GM12878 (cell line): Measurements from ENCODE around the gene RNASEL.

ENCODE experiments used
- CHD2 ChIP-seq: IDR thresholded peaks from 2 replicates; pipeline ENCODE4 v1.6.1; 2011; ENCODE audit warnings: low read depth, low read length, improper control_type of control experiment, borderline replicate concordance
- CTCF ChIP-seq, 3 experiments: IDR thresholded peaks in 2 of 3; conservative IDR thresholded peaks in 1 of 3; 2 replicates each; pipeline ENCODE4 v1.5.1; 2011; ENCODE audit warnings: low read depth in 3 of 3, low read length in 3 of 3, mild to moderate bottlenecking in 3 of 3, control low read depth in 2 of 3, moderate library complexity in 2 of 3, inconsistent platforms in 1 of 3, mixed read lengths in 1 of 3; ENCODE audit not compliant: control insufficient read depth in 2 of 3, insufficient read depth in 1 of 3; ENCODE audit errors: extremely low read depth in 1 of 3
- E2F4 ChIP-seq: IDR thresholded peaks from 2 replicates; pipeline ENCODE4 v1.6.1; 2012; ENCODE audit warnings: low read depth, low read length, improper control_type of control experiment
- MAX ChIP-seq: IDR thresholded peaks from 2 replicates; pipeline ENCODE4 v1.6.1; 2012; ENCODE audit warnings: low read depth, low read length, improper control_type of control experiment
- NFYB ChIP-seq: IDR thresholded peaks from 2 replicates; pipeline ENCODE4 v1.6.1; 2011; ENCODE audit warnings: low read depth, mild to moderate bottlenecking, low read length, improper control_type of control experiment, moderate library complexity; ENCODE audit not compliant: insufficient read depth
- NR2C1 ChIP-seq: fragments of 450-650 bp; IDR thresholded peaks from 2 replicates; pipeline ENCODE4 v1.6.1; 2017; ENCODE audit warnings: antibody characterized with exemption, mild to moderate bottlenecking, moderate library complexity
- POLR2A ChIP-seq: IDR thresholded peaks from 2 replicates; pipeline ENCODE4 v1.6.1; 2011; ENCODE audit warnings: low read depth, mild to moderate bottlenecking, low read length
- PRDM15 ChIP-seq: fragments of 450-650 bp; formaldehyde crosslinking; IDR thresholded peaks from 2 replicates; pipeline ENCODE4 v1.4.0; 2020; ENCODE audit warnings: mild to moderate bottlenecking, moderate library complexity
- REST ChIP-seq: IDR thresholded peaks from 2 replicates; pipeline ENCODE4 v1.6.1; 2012; ENCODE audit warnings: mild to moderate bottlenecking, low read depth, low read length
- RFX5 ChIP-seq: IDR thresholded peaks from 2 replicates; pipeline ENCODE4 v1.6.1; 2011; ENCODE audit warnings: low read depth, low read length, improper control_type of control experiment
- SREBF2 ChIP-seq: IDR thresholded peaks from 2 replicates; pipeline ENCODE4 v1.6.1; 2012; ENCODE audit warnings: mild to moderate bottlenecking, low read length
- ZBTB40 ChIP-seq: fragments of 450-650 bp; IDR thresholded peaks from 2 replicates; pipeline ENCODE4 v1.6.1; 2016; ENCODE audit warnings: mild to moderate bottlenecking, moderate library complexity, borderline replicate concordance

GRCh38 chr1:182635871-182636270 is 46.8 kb upstream of the RNASEL start:
- no peak for TF ChIP-seq CHD2
- no peak for TF ChIP-seq E2F4
- TF ChIP-seq REST, result no peak
- TF ChIP-seq CTCF (IDR thresholded peaks at IDR 0.05 in 2 of 3, conservative IDR thresholded peaks at IDR 0.05 in 1 of 3; ENCODE audit: control insufficient read depth in 2 of 3, extremely low read depth in 1 of 3, insufficient read depth in 1 of 3, low read depth in 3 of 3, low read length in 3 of 3), result no peak
- no peak for TF ChIP-seq NFYB
- TF ChIP-seq NR2C1, result no peak
- no peak for TF ChIP-seq POLR2A
- TF ChIP-seq MAX, result no peak
- no peak for TF ChIP-seq SREBF2
- TF ChIP-seq PRDM15 (CRISPR knock-in tag), result no peak
- no peak for TF ChIP-seq RFX5
- TF ChIP-seq ZBTB40, result no peak
